Activated CD4-positive, alpha-beta memory T cell treated with anti-CD3 and anti-CD28 coated beads, Interleukin-2, amount 10 ng/mL, durations not matched to agents 7 days and 5 days (primary cell): ENCODE data around the gene ACRBP. TPM values are rescaled to one million over a fixed set of nuclear protein-coding genes. Genes with fewer than 3 reads are reported as not detected.

Source experiments
- CTCF ChIA-PET: fragments of 350-600 bp; sonication (Branson Sonifier 250); formaldehyde crosslinking; loops from one replicate; lab custom pipeline; 2021; ENCODE audit warnings: antibody characterized with exemption, inconsistent platforms; lab: Charles Lee
- POLR2A ChIA-PET: fragments of 350-600 bp; sonication (Branson Sonifier 250); formaldehyde crosslinking; loops from one replicate; lab custom pipeline; 2021; ENCODE audit warnings: antibody characterized with exemption; lab: Charles Lee
- DNase-seq: peaks from one replicate; pipeline ENCODE4 v3.0.0-alpha.2; 2020
- H3K27ac Mint-ChIP-seq: one replicate; pipeline ENCODE4 v1.8.0; 2021; ENCODE audit warnings: mild to moderate bottlenecking, mixed read lengths
- H3K27me3 Mint-ChIP-seq: one replicate; pipeline ENCODE4 v1.8.0; 2021; ENCODE audit warnings: mixed read lengths
- H3K36me3 Mint-ChIP-seq: one replicate; pipeline ENCODE4 v1.8.0; 2021; ENCODE audit warnings: low read depth, mixed read lengths
- H3K4me1 Mint-ChIP-seq: one replicate; pipeline ENCODE4 v1.8.0; 2021; ENCODE audit warnings: mixed read lengths
- H3K4me3 Mint-ChIP-seq: one replicate; pipeline ENCODE4 v1.8.0; 2021; ENCODE audit warnings: mild to moderate bottlenecking, mixed read lengths
- H3K9me3 Mint-ChIP-seq: one replicate; pipeline ENCODE4 v1.8.0; 2021; ENCODE audit warnings: mixed read lengths
- total RNA-seq, 2 experiments: library from RNA; stranded (reverse); gene quantifications; one replicate each; pipeline ENCODE4 v1.2.3, GENCODE V29; 2021

The ACRBP gene
- total RNA-seq, 2 experiments from 2014 or later, result 1.8 TPM

DNA sequence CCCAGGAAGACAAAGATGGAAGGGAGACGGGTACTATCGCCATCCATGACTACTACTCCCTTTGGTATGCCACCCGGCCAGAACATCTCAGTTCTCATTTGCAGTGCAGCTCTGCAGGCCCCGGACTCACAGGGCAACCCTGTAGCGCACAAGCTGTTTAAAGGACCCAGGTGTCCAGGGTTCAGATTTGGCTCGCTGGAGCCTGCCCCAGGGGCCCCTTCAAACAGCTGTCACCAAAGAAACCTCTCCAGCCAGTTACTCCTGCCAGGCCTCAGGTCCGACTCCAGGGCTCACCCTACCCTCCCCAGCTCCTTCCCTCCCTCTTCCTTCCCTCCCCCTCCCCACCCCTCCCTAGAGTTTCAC lies 34.6 kb downstream of the ACRBP start:
- H3K27ac Mint-ChIP-seq, result peak overlapping the region; percentile 76
- peak overlapping the region; percentile 19 for H3K4me3 Mint-ChIP-seq

DNA sequence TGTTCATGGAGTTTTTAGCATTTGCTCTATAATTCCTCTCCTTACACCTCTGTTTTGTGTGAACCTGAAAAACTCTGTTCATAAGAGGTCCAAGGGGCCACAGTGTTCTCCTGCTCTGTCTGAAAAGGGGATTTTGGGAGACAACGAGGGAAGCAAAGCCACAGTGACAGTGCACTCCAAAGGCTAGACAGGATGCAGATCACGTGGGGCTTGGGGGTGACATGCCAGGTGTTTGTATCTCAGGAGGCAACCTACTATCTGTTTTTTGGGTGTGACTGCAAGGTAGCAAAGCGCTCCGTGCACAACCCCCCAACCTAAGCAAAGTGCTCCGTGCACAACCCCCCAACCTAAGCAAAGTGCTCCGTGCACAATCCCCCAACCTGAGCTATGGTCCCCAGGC lies 35.0 kb downstream of the ACRBP start:
- ChIA-PET POLR2A (interaction anchor here (1.4 to 2.5 kb wide), 5 partner anchors 8 to 142 kb away, joined by 3 to 20 read pairs (median 10); partner anchors contain the start of genes COPS7A, MLF2, VAMP1 and ZNF384), CTCF (interaction anchor here (0.9 to 1.4 kb wide), 2 partner anchors 20 to 72 kb away, joined by 4 to 7 read pairs; no protein-coding TSS in a partner anchor)
- DNase-seq, result peak; percentile 49
- Mint-ChIP-seq H3K36me3 (no peaks in the 10 kb centered on the region), H3K9me3 (no peaks in the 10 kb centered on the region), H3K27ac (peak overlapping the region; percentile 76), H3K4me3 (no peak overlapping the region), H3K4me1 (peaks cover 41% of the 10 kb centered on the region), H3K27me3 (no peaks in the 10 kb centered on the region)

More for the DNA sequence above, 34.6 kb downstream of the ACRBP start:
- no peaks in the 10 kb centered on the region for H3K27me3 Mint-ChIP-seq
- peaks cover 41% of the 10 kb centered on the region for H3K4me1 Mint-ChIP-seq
- DNase-seq, result no peak
- no peaks in the 10 kb centered on the region for H3K9me3 Mint-ChIP-seq
- ChIA-PET CTCF (interaction anchor here (0.9 to 1.4 kb wide), 2 partner anchors 19 to 72 kb away, joined by 4 to 7 read pairs; no protein-coding TSS in a partner anchor), POLR2A (interaction anchor here (0.6 to 2.5 kb wide), 7 partner anchors 9 to 142 kb away, joined by 3 to 20 read pairs (median 8); partner anchors contain the start of genes COPS7A, MLF2, VAMP1 and ZNF384)
- no peaks in the 10 kb centered on the region for H3K36me3 Mint-ChIP-seq

DNA sequence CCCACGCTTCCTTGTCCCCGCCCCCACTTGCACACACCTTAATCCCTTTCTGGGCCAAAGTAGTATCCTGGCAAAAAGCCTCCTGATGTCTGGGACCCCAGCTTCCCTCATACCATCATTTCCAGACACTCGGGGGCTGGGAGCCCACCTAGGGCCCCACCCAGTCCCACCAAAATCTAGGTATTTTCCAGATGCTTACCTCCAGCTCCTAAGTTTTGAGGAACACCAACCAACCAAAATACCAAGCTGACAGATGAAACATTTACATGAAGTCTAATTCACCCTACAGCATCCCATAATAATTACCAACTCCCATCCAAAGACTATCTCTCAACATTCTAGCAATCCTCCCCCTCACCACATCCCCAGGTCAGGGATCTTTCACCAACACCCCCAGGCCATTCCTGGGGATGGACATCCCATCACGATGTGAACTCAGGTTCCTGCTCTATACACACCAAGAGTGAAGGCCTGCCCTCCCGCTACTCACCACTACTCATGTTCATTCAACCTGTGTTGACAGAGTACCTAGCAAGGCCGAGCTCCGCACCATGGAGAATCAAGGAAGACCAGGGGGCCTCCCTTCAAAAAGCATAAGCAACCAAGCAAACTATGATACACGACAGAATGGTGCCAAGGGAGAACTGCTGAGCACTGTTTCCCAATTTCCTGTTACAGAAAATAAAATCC lies 38.5 kb downstream of the ACRBP start:
- Mint-ChIP-seq H3K27ac (no peak overlapping the region), H3K9me3 (no peaks in the 10 kb centered on the region), H3K36me3 (peaks cover 19% of the 10 kb centered on the region), H3K4me1 (peaks cover 51% of the 10 kb centered on the region), H3K27me3 (no peaks in the 10 kb centered on the region), H3K4me3 (no peak overlapping the region)
- DNase-seq, result peak; percentile 31
- CTCF ChIA-PET, result interaction anchor here (0.6 to 1.2 kb wide), 6 partner anchors 11 to 145 kb away, joined by 3 to 7 read pairs (median 3); partner anchors contain the start of gene ZNF384
- POLR2A ChIA-PET, result interaction anchor here (0.6 to 1.6 kb wide), 17 partner anchors 8 to 264 kb away, joined by 3 to 11 read pairs (median 3); partner anchors contain the start of genes CDCA3, COPS7A, GAPDH and SPSB2

GRCh38 chr12:6607751-6608591 lies 39.3 kb downstream of the ACRBP start:
- peak; percentile 72 for DNase-seq
- no peaks in the 10 kb centered on the region for H3K9me3 Mint-ChIP-seq
- peaks cover 53% of the 10 kb centered on the region for H3K4me1 Mint-ChIP-seq
- ChIA-PET POLR2A (interaction anchor here (0.6 to 1.6 kb wide), 16 partner anchors 9 to 265 kb away, joined by 3 to 11 read pairs (median 4); partner anchors contain the start of genes CDCA3, COPS7A, GAPDH and SPSB2), CTCF (interaction anchor here (0.6 to 1.2 kb wide), 6 partner anchors 12 to 146 kb away, joined by 3 to 7 read pairs (median 3); partner anchors contain the start of gene ZNF384)
- H3K4me3 Mint-ChIP-seq, result no peak overlapping the region
- no peaks in the 10 kb centered on the region for H3K27me3 Mint-ChIP-seq
- H3K36me3 Mint-ChIP-seq, result peaks cover 27% of the 10 kb centered on the region
- H3K27ac Mint-ChIP-seq, result no peak overlapping the region

DNA sequence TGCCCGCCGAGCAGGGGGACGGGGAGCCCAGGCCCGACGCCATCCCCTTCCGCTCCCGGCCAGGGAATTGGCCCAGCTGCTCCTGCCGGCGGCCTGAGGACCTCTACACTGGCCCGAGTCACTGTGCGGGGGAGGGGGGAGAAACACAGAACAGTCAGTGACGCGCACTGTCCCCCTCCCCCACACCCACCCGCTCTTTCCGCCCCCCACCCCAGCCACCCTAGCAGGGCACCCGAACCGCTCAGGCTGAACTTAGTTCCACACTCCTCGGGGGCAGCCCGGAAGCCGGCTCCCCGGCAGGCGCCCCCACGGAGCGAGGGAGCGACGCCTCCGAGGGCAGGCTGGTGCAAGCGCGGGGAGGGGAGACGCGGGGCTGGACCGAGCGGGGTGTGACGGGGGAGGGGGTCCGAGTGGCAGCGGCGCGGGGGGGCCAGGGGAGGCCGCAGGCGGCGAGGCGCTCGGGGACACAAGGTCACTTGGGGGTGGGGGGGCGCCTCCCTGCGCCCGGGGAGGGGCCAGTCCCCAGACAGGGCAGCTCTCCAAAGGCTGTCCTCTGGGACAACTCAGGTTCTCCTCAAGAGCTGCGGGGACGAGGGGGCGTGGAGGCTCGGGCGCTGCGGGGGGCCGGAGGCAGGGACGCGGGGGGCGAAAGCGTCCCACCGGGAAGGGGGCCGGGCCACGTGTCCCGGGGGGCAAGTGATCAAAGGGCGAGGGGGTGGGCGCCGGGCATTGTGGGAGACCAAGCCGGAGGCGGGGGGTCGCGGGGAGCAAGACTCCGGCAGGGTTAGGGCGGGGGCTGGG lies 40.7 kb downstream of the ACRBP start:
- Mint-ChIP-seq H3K36me3 (peaks cover 41% of the 10 kb centered on the region), H3K4me1 (peaks cover 53% of the 10 kb centered on the region), H3K4me3 (no peak overlapping the region), H3K27ac (peak overlapping the region; percentile 75), H3K9me3 (no peaks in the 10 kb centered on the region), H3K27me3 (no peaks in the 10 kb centered on the region)
- no peak for DNase-seq
- ChIA-PET POLR2A (interaction anchor here (0.9 to 2.5 kb wide), 13 partner anchors 9 to 245 kb away, joined by 3 to 19 read pairs (median 4); partner anchors contain the start of genes CDCA3, GAPDH, MRPL51 and NOP2), CTCF (interaction anchor here (0.9 to 1.6 kb wide), 4 partner anchors 38 to 245 kb away, joined by 3 to 7 read pairs (median 4); partner anchors contain the start of genes MLF2 and NOP2)

GRCh38 chr12:6605421-6606330 lies 41.6 kb downstream of the ACRBP start:
- H3K27me3 Mint-ChIP-seq, result no peaks in the 10 kb centered on the region
- ChIA-PET CTCF (interaction anchor here (0.9 to 1.6 kb wide), 6 partner anchors 38 to 267 kb away, joined by 3 to 7 read pairs (median 4); partner anchors contain the start of genes MLF2, NOP2 and SPSB2), POLR2A (interaction anchor here (0.6 to 2.5 kb wide), 18 partner anchors 8 to 246 kb away, joined by 3 to 19 read pairs (median 4); partner anchors contain the start of genes CDCA3, GAPDH, MRPL51 and NOP2)
- no peak overlapping the region for H3K4me3 Mint-ChIP-seq
- H3K27ac Mint-ChIP-seq, result peak overlapping the region; percentile 75
- peaks cover 47% of the 10 kb centered on the region for H3K4me1 Mint-ChIP-seq
- H3K9me3 Mint-ChIP-seq, result no peaks in the 10 kb centered on the region
- H3K36me3 Mint-ChIP-seq, result peaks cover 50% of the 10 kb centered on the region
- peak; percentile 57 for DNase-seq

DNA sequence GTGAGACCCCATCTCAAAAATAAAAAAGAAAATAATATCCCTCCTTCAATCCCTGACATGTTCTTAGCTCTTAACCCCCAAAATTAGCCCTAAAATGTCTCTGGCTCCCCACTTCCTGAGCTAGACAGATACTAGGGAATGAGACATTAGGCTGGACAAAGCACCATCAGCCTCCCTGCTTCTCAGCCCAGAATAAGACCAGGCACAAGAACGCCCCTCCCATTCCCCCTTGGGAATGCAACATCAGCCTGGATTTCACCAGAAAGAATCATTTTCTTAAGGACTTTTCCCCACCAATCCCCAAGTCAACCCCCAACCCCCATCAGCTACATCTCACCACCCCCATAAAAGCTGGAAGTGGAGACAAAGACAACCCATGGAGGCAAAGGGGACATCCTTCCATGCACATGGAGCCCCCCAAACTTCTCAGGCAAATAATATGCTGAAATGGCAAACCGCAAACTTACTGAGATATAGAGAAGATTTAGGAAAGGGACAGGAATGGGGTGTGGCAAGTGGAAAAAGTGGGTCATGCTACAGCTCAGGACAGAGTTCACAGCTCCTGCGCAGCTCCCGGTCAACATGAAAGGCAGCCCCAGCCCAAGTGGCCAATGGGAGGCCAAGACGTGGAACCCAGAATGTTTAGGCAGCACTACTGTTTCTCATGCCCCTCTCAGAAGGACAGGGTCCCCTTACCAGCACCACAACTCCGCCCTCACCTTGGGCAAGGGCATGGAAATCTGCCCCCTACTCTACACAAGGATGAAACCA lies 42.8 kb downstream of the ACRBP start:
- CTCF ChIA-PET, result interaction anchor here (0.9 to 1.6 kb wide), 8 partner anchors 16 to 268 kb away, joined by 3 to 5 read pairs (median 4); partner anchors contain the start of gene SPSB2
- H3K36me3 Mint-ChIP-seq, result peaks cover 62% of the 10 kb centered on the region
- peaks cover 43% of the 10 kb centered on the region for H3K4me1 Mint-ChIP-seq
- peak overlapping the region; percentile 75 for H3K27ac Mint-ChIP-seq
- no peak for DNase-seq
- no peak overlapping the region for H3K4me3 Mint-ChIP-seq
- H3K27me3 Mint-ChIP-seq, result no peaks in the 10 kb centered on the region
- no peaks in the 10 kb centered on the region for H3K9me3 Mint-ChIP-seq
- POLR2A ChIA-PET, result interaction anchor here (1.1 to 3.1 kb wide), 10 partner anchors 9 to 134 kb away, joined by 3 to 19 read pairs (median 8); partner anchors contain the start of genes GAPDH, NOP2, VAMP1 and ZNF384

DNA sequence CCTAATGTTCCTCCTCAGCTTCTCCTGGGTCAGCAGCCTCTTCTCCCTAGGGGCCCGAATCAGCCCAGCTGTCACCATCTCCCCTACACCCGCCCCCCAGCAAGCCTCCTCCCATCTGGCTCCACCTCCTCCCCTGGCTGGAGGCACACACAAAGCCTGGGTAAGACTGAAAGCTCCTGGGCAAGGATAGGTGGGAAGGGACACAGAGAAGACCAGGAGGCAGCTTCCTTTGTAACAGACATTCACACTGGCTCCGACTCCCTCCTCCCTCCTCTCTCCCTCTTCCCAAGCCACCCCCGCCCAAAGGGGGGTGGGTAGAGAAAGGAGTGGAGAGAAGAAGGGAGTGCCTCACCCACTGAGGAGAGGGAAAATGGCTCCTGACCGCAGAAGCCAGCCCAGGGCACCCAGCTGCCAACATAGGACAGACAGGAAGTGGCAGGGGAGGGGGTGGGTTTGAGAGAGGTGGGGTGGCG lies 44.1 kb downstream of the ACRBP start:
- Mint-ChIP-seq H3K36me3 (peaks cover 73% of the 10 kb centered on the region), H3K4me3 (no peak overlapping the region), H3K4me1 (peaks cover 43% of the 10 kb centered on the region), H3K27me3 (no peaks in the 10 kb centered on the region), H3K9me3 (no peaks in the 10 kb centered on the region), H3K27ac (peak overlapping the region; percentile 77)
- peak; percentile 63 for DNase-seq
- ChIA-PET CTCF (interaction anchor here (0.9 to 1.6 kb wide), 5 partner anchors 46 to 232 kb away, joined by 3 to 5 read pairs (median 4); partner anchors contain the start of genes MLF2 and ZNF384), POLR2A (interaction anchor here (1.1 to 3.1 kb wide), 4 partner anchors 10 to 68 kb away, joined by 3 to 14 read pairs (median 12); partner anchors contain the start of genes GAPDH and NOP2)

- no peaks in the 10 kb centered on the region for H3K9me3 Mint-ChIP-seq
- CTCF ChIA-PET, result interaction anchor here (0.9 to 1.3 kb wide), 4 partner anchors 65 to 232 kb away, joined by 3 to 5 read pairs (median 4); partner anchors contain the start of genes MLF2 and ZNF384
These were observed 44.7 kb downstream of the ACRBP start for GRCh38 chr12:6602526-6602925.

More at GRCh38 chr12:6602526-6602925, 44.7 kb downstream of the ACRBP start:
- Mint-ChIP-seq H3K27ac (peak overlapping the region; percentile 77), H3K27me3 (no peaks in the 10 kb centered on the region), H3K4me1 (peaks cover 43% of the 10 kb centered on the region), H3K36me3 (peaks cover 79% of the 10 kb centered on the region), H3K4me3 (no peak overlapping the region)
- POLR2A ChIA-PET, result interaction anchor here (1.1 to 3.1 kb wide), 3 partner anchors 14 to 68 kb away, joined by 3 to 13 read pairs (median 11); partner anchors contain the start of genes GAPDH and NOP2
- no peak for DNase-seq
